ENCODE measurements around the gene ENDOD1.

DNA sequence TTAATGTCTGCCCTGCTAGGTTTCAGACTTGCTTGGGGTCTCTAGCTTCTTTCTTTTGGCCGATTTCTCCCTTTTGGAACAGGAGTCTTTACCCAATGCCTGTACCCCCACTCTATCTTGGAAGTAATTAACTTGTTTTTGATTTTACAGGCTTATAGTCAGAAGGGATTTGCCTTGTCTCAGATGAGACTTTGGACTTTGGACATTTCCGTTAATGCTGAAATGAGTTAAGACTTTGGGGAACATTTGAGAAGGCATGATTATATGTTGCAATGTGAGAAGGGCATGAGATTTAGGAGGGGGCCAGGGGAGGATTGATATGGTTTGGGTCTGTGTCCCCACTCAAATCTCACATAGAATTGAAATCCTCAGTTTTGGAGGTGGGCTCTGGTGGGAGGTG is 35.3 kb upstream of the ENDOD1 start:
- TF ChIP-seq, protein P1, sequence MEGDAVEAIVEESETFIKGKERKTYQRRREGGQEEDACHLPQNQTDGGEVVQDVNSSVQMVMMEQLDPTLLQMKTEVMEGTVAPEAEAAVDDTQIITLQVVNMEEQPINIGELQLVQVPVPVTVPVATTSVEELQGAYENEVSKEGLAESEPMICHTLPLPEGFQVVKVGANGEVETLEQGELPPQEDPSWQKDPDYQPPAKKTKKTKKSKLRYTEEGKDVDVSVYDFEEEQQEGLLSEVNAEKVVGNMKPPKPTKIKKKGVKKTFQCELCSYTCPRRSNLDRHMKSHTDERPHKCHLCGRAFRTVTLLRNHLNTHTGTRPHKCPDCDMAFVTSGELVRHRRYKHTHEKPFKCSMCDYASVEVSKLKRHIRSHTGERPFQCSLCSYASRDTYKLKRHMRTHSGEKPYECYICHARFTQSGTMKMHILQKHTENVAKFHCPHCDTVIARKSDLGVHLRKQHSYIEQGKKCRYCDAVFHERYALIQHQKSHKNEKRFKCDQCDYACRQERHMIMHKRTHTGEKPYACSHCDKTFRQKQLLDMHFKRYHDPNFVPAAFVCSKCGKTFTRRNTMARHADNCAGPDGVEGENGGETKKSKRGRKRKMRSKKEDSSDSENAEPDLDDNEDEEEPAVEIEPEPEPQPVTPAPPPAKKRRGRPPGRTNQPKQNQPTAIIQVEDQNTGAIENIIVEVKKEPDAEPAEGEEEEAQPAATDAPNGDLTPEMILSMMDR (IDR thresholded peaks at IDR 0.05) = no peak
- no peak for TF ChIP-seq POLR2A (IDR thresholded peaks at IDR 0.05)

Measured in thyroid gland (tissue), 4 donors.